Stimulated activated CD4-positive, alpha-beta T cell treated with anti-CD3 and anti-CD28 coated beads, Interleukin-2, amount 100 ng/mL, for 4 hours (primary cell): ENCODE measurements around the gene TUBG2.

Experiments used
- DNase-seq: peaks from one replicate; pipeline ENCODE4 v3.0.0-alpha.2; 2020; ENCODE audit warnings: low read depth

TUBG2 gene

GRCh38 chr17:42697108-42697811, 38.2 kb downstream of the TUBG2 start:
- DNase-seq: no peak

DNA sequence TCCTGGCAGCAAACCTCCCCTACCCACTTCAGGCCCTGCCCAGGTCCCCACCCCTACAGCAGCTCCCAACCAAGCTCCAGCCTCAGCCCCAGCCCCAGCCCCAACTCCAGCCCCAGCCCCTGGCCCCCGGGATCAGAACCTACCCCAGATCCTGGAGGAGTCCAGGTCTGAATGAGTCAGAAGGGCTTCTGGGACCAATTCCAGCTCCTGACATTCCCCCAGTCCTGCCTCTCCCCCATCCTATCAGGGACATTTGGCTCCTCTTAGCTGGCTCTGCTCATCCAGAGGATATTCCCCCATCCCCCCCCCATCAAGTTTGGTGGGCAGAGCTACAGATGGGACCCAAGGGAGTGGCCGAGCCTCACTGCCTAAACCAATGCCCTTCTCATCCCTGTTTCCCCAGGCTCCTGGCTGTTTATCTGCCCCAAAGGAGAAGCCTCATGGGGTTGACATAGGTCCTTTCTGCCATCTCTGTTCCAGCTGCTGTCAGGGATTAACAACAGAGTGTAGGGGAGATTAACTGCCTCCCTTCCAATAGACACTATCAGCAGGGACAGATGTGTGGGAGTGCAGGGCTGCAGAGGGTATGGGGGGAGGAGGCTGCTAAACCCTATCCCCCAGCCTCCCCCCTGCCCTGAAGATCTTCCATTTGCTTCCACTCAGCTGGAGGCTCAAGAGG, 39.8 kb downstream of the TUBG2 start:
- DNase-seq: no peak

- DNase-seq: no peak
Observed at GRCh38 chr17:42699415-42699740, 40.3 kb downstream of the TUBG2 start.

GRCh38 chr17:42700586-42701289, 41.7 kb downstream of the TUBG2 start:
- no peak for DNase-seq

GRCh38 chr17:42702446-42702845, 43.4 kb downstream of the TUBG2 start:
- no peak for DNase-seq

DNA sequence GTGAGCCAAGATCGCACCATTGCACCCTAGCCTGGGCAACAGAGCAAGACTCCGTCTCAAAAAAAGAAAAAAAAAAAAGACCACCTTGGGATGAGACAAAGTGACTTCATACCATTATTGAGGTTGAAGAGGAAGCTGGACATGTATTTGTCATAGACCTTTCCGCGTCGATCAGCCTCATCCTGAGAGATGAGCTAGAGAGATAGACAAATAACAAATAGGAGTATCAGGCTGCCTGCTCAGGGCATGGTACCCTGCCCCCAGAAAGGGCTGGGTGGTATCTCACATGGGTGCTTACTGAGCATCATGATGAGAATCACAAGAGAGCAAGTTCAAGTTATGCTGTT, 45.4 kb downstream of the TUBG2 start:
- no peak for DNase-seq

DNA sequence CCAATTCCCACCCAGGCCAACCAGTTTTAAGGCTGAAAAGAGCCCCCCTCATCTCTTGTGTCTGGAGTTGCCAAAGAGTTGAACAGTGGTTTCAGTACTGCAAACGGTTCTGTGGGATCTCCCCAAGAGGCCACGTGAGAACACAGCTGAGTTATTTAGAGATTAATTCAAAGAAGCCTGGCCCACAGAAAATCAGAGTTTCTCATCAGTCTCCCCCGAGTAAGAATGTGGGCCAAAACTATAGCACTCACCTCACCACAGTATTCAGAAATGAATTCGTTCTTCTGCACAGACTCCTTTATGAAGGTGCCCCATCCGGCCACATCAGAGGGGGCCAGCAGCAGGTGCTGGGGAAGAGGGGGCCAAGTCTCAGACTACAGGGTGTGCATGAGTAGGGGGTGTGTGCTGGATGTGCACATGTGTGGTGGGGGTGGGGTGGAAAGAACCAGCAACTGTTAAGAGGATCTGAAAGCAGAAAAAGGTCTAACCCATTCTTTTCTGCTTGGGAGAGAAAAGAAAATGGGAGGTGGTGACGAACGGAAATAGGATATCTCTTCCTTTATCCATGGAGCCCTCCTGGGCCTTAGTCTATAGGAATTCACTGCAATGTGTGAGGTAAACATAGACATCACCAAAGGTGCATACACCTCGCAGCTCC, 45.9 kb downstream of the TUBG2 start:
- no peak for DNase-seq

DNA sequence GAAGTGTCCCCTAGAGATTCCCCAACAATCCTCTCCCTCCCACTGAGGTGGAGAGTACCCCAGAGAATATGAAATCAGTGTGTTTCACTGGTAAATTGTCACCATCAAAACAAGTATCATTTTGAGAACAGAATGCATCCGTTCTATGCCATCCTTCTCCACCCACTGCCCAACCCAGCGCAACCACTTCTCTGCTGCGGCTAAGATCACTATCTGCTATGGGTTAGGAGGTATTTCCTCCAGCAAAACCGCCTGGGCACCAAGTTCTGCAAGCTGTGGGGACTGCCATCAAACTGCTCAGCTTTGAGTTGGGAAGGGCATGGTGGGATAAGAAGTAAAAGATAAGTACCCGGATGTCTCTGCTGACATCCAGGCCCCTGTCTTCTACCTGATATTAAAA, 47.6 kb downstream of the TUBG2 start:
- DNase-seq: no peak

GRCh38 chr17:42708588-42708987, 49.5 kb downstream of the TUBG2 start:
- DNase-seq: no peak

DNA sequence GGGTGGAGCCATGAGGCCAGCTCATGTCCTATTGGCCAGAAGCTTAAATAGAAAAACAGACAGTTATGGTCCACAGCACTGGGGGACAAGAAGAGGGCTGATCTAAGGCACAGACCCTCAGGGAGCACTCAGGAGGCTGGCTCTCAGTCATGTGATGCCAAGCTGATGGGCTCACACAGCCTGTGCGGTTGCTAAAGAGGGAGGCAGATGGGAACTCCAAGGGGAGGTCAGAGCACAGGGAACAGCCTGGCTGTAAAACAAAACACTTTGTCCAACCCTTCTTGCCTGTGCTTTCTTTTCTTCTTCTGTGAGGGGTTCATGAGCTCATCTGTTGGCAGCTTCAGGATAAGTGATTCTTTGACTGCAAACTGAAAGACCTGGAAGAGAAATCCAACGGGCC, 50.5 kb downstream of the TUBG2 start:
- no peak for DNase-seq
